GM06990 (cell line): ENCODE data around the gene RET.

Experiments
- DNase-seq: peaks from one replicate; pipeline ENCODE4 v3.0.0-alpha.2; 2011; ENCODE audit not compliant: insufficient read length; ENCODE audit errors: extremely low read depth
- H3K27me3 ChIP-seq: replicated peaks from 2 replicates; pipeline ENCODE4 v1.6.0; 2011; ENCODE audit warnings: low read length; ENCODE audit not compliant: control insufficient read depth, insufficient read depth
- H3K36me3 ChIP-seq: 2 replicates; pipeline ENCODE4 v1.5.1; 2011; ENCODE audit warnings: low read length; ENCODE audit not compliant: control insufficient read depth, insufficient read depth
- H3K4me3 ChIP-seq: replicated peaks from 2 replicates; pipeline ENCODE4 v1.5.1; 2011; ENCODE audit warnings: low read depth, mild to moderate bottlenecking, control low read depth, low read length
- TF ChIP-seq, protein P1 (sequence below): IDR thresholded peaks from 2 replicates; pipeline ENCODE4 v1.5.1; 2011; ENCODE audit warnings: low read length, control low read depth, mild to moderate bottlenecking, inconsistent platforms; ENCODE audit not compliant: insufficient read depth, poor library complexity, severe bottlenecking

The RET gene

DNA sequence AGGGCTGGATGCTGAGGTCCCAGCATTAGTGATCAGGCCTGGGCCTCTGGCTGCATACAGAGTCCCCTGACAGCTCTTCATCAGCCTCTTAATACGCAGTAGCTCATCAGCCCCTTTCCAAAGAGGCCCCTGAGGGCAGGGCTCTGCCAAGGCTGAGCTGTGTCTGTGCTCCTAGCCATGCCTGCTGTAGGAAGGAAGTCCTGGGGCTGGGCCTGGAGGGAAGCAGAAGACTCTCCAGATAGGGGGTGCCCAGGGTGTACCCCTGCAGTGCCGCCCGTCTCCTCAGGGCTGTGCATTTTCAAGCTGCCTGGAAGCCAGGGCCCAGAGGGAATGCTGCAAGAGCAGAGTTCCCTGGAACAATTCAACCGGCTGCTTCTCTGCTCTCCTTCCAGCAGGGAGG, 7.3 kb upstream of the RET start:
- Histone ChIP-seq H3K4me3 (no peak overlapping the region), H3K36me3 (no peaks in the 10 kb centered on the region), H3K27me3 (peaks cover 1% of the 10 kb centered on the region)
- DNase-seq: no peak
- TF ChIP-seq, protein P1, sequence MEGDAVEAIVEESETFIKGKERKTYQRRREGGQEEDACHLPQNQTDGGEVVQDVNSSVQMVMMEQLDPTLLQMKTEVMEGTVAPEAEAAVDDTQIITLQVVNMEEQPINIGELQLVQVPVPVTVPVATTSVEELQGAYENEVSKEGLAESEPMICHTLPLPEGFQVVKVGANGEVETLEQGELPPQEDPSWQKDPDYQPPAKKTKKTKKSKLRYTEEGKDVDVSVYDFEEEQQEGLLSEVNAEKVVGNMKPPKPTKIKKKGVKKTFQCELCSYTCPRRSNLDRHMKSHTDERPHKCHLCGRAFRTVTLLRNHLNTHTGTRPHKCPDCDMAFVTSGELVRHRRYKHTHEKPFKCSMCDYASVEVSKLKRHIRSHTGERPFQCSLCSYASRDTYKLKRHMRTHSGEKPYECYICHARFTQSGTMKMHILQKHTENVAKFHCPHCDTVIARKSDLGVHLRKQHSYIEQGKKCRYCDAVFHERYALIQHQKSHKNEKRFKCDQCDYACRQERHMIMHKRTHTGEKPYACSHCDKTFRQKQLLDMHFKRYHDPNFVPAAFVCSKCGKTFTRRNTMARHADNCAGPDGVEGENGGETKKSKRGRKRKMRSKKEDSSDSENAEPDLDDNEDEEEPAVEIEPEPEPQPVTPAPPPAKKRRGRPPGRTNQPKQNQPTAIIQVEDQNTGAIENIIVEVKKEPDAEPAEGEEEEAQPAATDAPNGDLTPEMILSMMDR: no peak

- Histone ChIP-seq H3K36me3 (no peaks in the 10 kb centered on the region), H3K27me3 (peaks cover 1% of the 10 kb centered on the region), H3K4me3 (no peak overlapping the region)
- TF ChIP-seq, protein P1: no peak
- DNase-seq: no peak
These were observed 6.5 kb upstream of the RET start for GRCh38 chr10:43070121-43071085.

- TF ChIP-seq, protein P1: no peak
- peaks cover 1% of the 10 kb centered on the region for H3K27me3 ChIP-seq
- no peak overlapping the region for H3K4me3 ChIP-seq
- no peaks in the 10 kb centered on the region for H3K36me3 ChIP-seq
- DNase-seq: no peak
These were observed 4.8 kb upstream of the RET start for GRCh38 chr10:43071865-43072650.

- Histone ChIP-seq H3K36me3 (no peaks in the 10 kb centered on the region), H3K4me3 (no peak overlapping the region), H3K27me3 (peaks cover 3% of the 10 kb centered on the region)
- no peak for DNase-seq
- TF ChIP-seq, protein P1: no peak
These were observed 3.7 kb upstream of the RET start for GRCh38 chr10:43073191-43073590.

DNA sequence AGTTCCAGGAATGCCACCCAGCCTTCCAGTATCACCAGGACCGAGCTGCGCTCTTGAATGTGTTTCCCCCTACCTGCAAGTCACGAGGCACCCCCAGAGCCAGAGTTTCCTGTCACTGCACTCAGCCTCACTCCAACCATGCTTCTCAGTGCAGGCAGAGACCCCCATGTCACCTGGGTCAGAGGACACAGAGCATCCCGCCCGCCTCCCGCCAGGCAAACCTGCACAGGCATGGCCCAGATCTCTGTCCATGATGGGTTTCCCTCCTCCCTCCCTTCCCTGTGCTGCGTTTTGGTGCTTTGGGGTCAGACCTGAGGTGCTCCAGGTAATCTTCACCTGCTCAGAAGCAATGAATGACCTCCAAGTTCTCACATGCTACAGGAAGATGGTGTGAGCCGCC, 3.1 kb upstream of the RET start:
- TF ChIP-seq, protein P1: no peak
- Histone ChIP-seq H3K36me3 (no peaks in the 10 kb centered on the region), H3K27me3 (peaks cover 3% of the 10 kb centered on the region), H3K4me3 (no peak overlapping the region)
- DNase-seq: no peak
